ENCODE data around the gene TTC31.
A peak's percentile ranks its signal among the peaks of the same experiment; 100 is the strongest.

GRCh38 chr2:74474899-74475298 is 8.0 kb upstream of the TTC31 start:
- TF ChIP-seq CTCF (IDR thresholded peaks at IDR 0.05; ENCODE audit: borderline replicate concordance, extremely low read depth, low read length, poor library complexity, severe bottlenecking) (peak; percentile 51), EZH2 (IDR thresholded peaks at IDR 0.05; ENCODE audit: borderline replicate concordance, low read depth, low read length, severe bottlenecking) (no peak)
